DOHH2 (cell line): ENCODE data around the gene ZFAND4.

Source experiments
- H3F3A ChIP-seq: fragments of 200-600 bp; sonication (generic), shearing (Covaris generic); 2 replicates; pipeline ENCODE4 v1.6.0; 2016; ENCODE audit warnings: antibody characterized with exemption, mild to moderate bottlenecking; ENCODE audit not compliant: control insufficient read depth, insufficient read depth
- H3K27ac ChIP-seq: fragments of 200-600 bp; sonication (generic); 2 replicates; pipeline ENCODE4 v1.5.1; 2014; ENCODE audit warnings: low read depth, mild to moderate bottlenecking, low read length, moderate library complexity
- H3K27me3 ChIP-seq: fragments of 200-600 bp; sonication (generic); 2 replicates; pipeline ENCODE4 v1.6.1; 2014; ENCODE audit warnings: mild to moderate bottlenecking, low read length, mixed read lengths; ENCODE audit not compliant: control insufficient read depth
- H3K36me3 ChIP-seq: fragments of 200-600 bp; sonication (generic); 2 replicates; pipeline ENCODE4 v1.6.1; 2014; ENCODE audit warnings: mild to moderate bottlenecking, low read length, moderate library complexity, mixed read lengths; ENCODE audit not compliant: control insufficient read depth
- H3K4me1 ChIP-seq: fragments of 200-600 bp; sonication (generic); 2 replicates; pipeline ENCODE4 v1.6.1; 2014; ENCODE audit warnings: mild to moderate bottlenecking, low read length, mixed read lengths; ENCODE audit not compliant: control insufficient read depth
- H3K4me2 ChIP-seq: fragments of 200-600 bp; sonication (generic); 2 replicates; pipeline ENCODE4 v1.6.0; 2014; ENCODE audit warnings: mild to moderate bottlenecking, low read length, moderate library complexity
- H3K4me3 ChIP-seq: fragments of 200-600 bp; sonication (generic); 2 replicates; pipeline ENCODE4 v1.5.1; 2014; ENCODE audit warnings: mild to moderate bottlenecking, low read length, mixed read lengths
- H3K79me2 ChIP-seq: fragments of 200-600 bp; sonication (generic); 2 replicates; pipeline ENCODE4 v1.6.1; 2014; ENCODE audit warnings: mild to moderate bottlenecking, low read length, mixed read lengths; ENCODE audit not compliant: control insufficient read depth
- H3K9me2 ChIP-seq: fragments of 200-600 bp; sonication (generic); replicated peaks from 2 replicates; pipeline ENCODE4 v1.6.1; 2014; ENCODE audit warnings: mild to moderate bottlenecking, low read length, mixed read lengths; ENCODE audit not compliant: control insufficient read depth
- H3K9me3 ChIP-seq: fragments of 200-600 bp; sonication (generic); 2 replicates; pipeline ENCODE4 v1.6.1; 2014; ENCODE audit warnings: antibody characterized with exemption, low read length, mixed read lengths; ENCODE audit not compliant: control insufficient read depth, insufficient read depth
- H4K20me1 ChIP-seq: fragments of 200-600 bp; sonication (generic); 2 replicates; pipeline ENCODE4 v1.6.0; 2014; ENCODE audit warnings: low read depth, mild to moderate bottlenecking, antibody characterized with exemption, low read length, moderate library complexity; ENCODE audit not compliant: control insufficient read depth, insufficient read depth
- CTCF ChIP-seq: fragments of 200-600 bp; sonication (generic); IDR thresholded peaks from one replicate; pipeline ENCODE4 v1.5.1; 2014; ENCODE audit warnings: antibody characterized with exemption, mild to moderate bottlenecking, low read depth, low read length; ENCODE audit not compliant: poor library complexity, severe bottlenecking
- EZH2phosphoT487 ChIP-seq: fragments of 200-600 bp; sonication (generic); IDR thresholded peaks from 2 replicates; pipeline ENCODE4 v1.6.1; 2017; ENCODE audit warnings: borderline replicate concordance, mild to moderate bottlenecking, antibody characterized with exemption, low read length, moderate library complexity, mixed read lengths

ZFAND4 gene

GRCh38 chr10:45640941-45641340 is 31.6 kb downstream of the ZFAND4 start:
- H3K4me3 ChIP-seq, result no peak overlapping the region
- peaks cover 61% of the 10 kb centered on the region for H3K79me2 ChIP-seq
- TF ChIP-seq CTCF (no peak), EZH2phosphoT487 (no peak)
- no peaks in the 10 kb centered on the region for H3K27me3 ChIP-seq
- H4K20me1 ChIP-seq, result no peaks in the 10 kb centered on the region
- H3K36me3 ChIP-seq, result peaks cover 89% of the 10 kb centered on the region
- H3K9me3 ChIP-seq, result no peaks in the 10 kb centered on the region
- H3F3A ChIP-seq, result peaks cover 13% of the 10 kb centered on the region; the same call in 1 of the 2 replicates
- H3K4me2 ChIP-seq, result no peak overlapping the region
- no peaks in the 10 kb centered on the region for H3K4me1 ChIP-seq
- H3K27ac ChIP-seq, result no peak overlapping the region
- H3K9me2 ChIP-seq, result no peaks in the 10 kb centered on the region

- Histone ChIP-seq H3K27me3 (no peaks in the 10 kb centered on the region), H3K27ac (no peak overlapping the region), H3F3A (peaks cover 13% of the 10 kb centered on the region; the same call in 1 of the 2 replicates), H4K20me1 (no peaks in the 10 kb centered on the region), H3K4me2 (no peak overlapping the region), H3K79me2 (peaks cover 56% of the 10 kb centered on the region), H3K9me2 (no peaks in the 10 kb centered on the region), H3K36me3 (peaks cover 85% of the 10 kb centered on the region), H3K4me3 (no peak overlapping the region), H3K4me1 (no peaks in the 10 kb centered on the region), H3K9me3 (no peaks in the 10 kb centered on the region)
- TF ChIP-seq CTCF, result no peak
- TF ChIP-seq EZH2phosphoT487, result no peak
Measured at GRCh38 chr10:45640049-45640448, 32.5 kb downstream of the ZFAND4 start.

- H4K20me1 ChIP-seq, result no peaks in the 10 kb centered on the region; the same call in 1 of the 2 replicates
- no peaks in the 10 kb centered on the region for H3K9me2 ChIP-seq
- peaks cover 4% of the 10 kb centered on the region; the same call in 1 of the 2 replicates for H3F3A ChIP-seq
- H3K9me3 ChIP-seq, result no peaks in the 10 kb centered on the region
- no peak overlapping the region for H3K4me3 ChIP-seq
- H3K4me2 ChIP-seq, result no peak overlapping the region
- H3K27me3 ChIP-seq, result no peaks in the 10 kb centered on the region
- H3K36me3 ChIP-seq, result peaks cover 74% of the 10 kb centered on the region
- no peaks in the 10 kb centered on the region for H3K4me1 ChIP-seq
- no peak overlapping the region for H3K27ac ChIP-seq
- TF ChIP-seq EZH2phosphoT487 (no peak), CTCF (no peak)
- H3K79me2 ChIP-seq, result peaks cover 55% of the 10 kb centered on the region
Measured at GRCh38 chr10:45627412-45628048, 45.0 kb downstream of the ZFAND4 start.
